ENCODE results near the gene HIF1AN. TPM values are rescaled to one million over a fixed set of nuclear protein-coding genes. Genes with fewer than 3 reads are reported as not detected.

The HIF1AN gene
- total RNA-seq, 1 experiment from 2014 or later: 71.2 TPM

- Mint-ChIP-seq H3K4me1 (ENCODE audit: low read depth, unreplicated experiment) (no peaks in the 10 kb centered on the region), H3K27me3 (ENCODE audit: insufficient read depth, unreplicated experiment) (no peaks in the 10 kb centered on the region), H3K4me3 (ENCODE audit: unreplicated experiment) (no peak overlapping the region), H3K9me3 (ENCODE audit: unreplicated experiment) (no peaks in the 10 kb centered on the region), H3K27ac (ENCODE audit: unreplicated experiment) (no peak overlapping the region), H3K36me3 (ENCODE audit: insufficient read depth, unreplicated experiment) (peaks cover 18% of the 10 kb centered on the region)
- Histone ChIP-seq H3K4me1 (no peaks in the 10 kb centered on the region), H3K9me3 (no peaks in the 10 kb centered on the region), H3K36me3 (ENCODE audit: control insufficient read depth, insufficient read depth, low read length) (peaks cover 5% of the 10 kb centered on the region), H3K27me3 (replicated peaks; ENCODE audit: control insufficient read depth, insufficient read depth, low read length) (no peaks in the 10 kb centered on the region), H3K4me3 (ENCODE audit: low read depth, low read length) (no peak overlapping the region)
- BruUV-seq (replicated peaks): no TSS peak
- intact Hi-C loops (cut with micrococcal nuclease; ENCODE audit: unreplicated experiment): no loop called here
- POLR2A ChIA-PET: interaction anchor here (0.6 to 0.8 kb wide), 2 partner anchors 13 to 790 kb away, joined by 4 to 5 read pairs; partner anchors contain the start of gene HIF1AN
- DNase-seq: no peak
- CTCF ChIA-PET: interaction anchor here (1.1 to 2.1 kb wide), 2 partner anchors 14 to 40 kb away, joined by 3 to 6 read pairs; no protein-coding TSS in a partner anchor
- no peak for TF ChIP-seq CTCF (IDR thresholded peaks at IDR 0.05; ENCODE audit: insufficient read depth in 1 of 2, low read depth in 1 of 2, low read length in 1 of 2, severe bottlenecking in 1 of 2, unreplicated experiment in 1 of 2)
Observed at GRCh38 chr10:100522107-100522801, 13.5 kb upstream of the HIF1AN start.

- Mint-ChIP-seq H3K9me3 (ENCODE audit: unreplicated experiment) (no peaks in the 10 kb centered on the region), H3K36me3 (ENCODE audit: insufficient read depth, unreplicated experiment) (peaks cover 18% of the 10 kb centered on the region), H3K4me1 (ENCODE audit: low read depth, unreplicated experiment) (no peaks in the 10 kb centered on the region), H3K27me3 (ENCODE audit: insufficient read depth, unreplicated experiment) (no peaks in the 10 kb centered on the region), H3K4me3 (ENCODE audit: unreplicated experiment) (no peak overlapping the region), H3K27ac (ENCODE audit: unreplicated experiment) (no peak overlapping the region)
- no peaks in the 10 kb centered on the region for H3K9me3 ChIP-seq
- no peaks in the 10 kb centered on the region for H3K27me3 ChIP-seq (replicated peaks; ENCODE audit: control insufficient read depth, insufficient read depth, low read length)
- no peaks in the 10 kb centered on the region for H3K4me1 ChIP-seq
- H3K4me3 ChIP-seq (ENCODE audit: low read depth, low read length): no peak overlapping the region
- intact Hi-C loops (cut with micrococcal nuclease; ENCODE audit: unreplicated experiment): no loop called here
- POLR2A ChIA-PET: no interaction called here
- CTCF ChIA-PET: interaction anchor here (1.1 to 2.1 kb wide), 2 partner anchors 14 to 41 kb away, joined by 3 to 6 read pairs; no protein-coding TSS in a partner anchor
- no peak for DNase-seq
- H3K36me3 ChIP-seq (ENCODE audit: control insufficient read depth, insufficient read depth, low read length): peaks cover 5% of the 10 kb centered on the region
- BruUV-seq (replicated peaks): no TSS peak
- no peak for TF ChIP-seq CTCF (IDR thresholded peaks at IDR 0.05; ENCODE audit: insufficient read depth in 1 of 2, low read depth in 1 of 2, low read length in 1 of 2, severe bottlenecking in 1 of 2, unreplicated experiment in 1 of 2)
Observed at GRCh38 chr10:100522945-100523344, 12.8 kb upstream of the HIF1AN start.

DNA sequence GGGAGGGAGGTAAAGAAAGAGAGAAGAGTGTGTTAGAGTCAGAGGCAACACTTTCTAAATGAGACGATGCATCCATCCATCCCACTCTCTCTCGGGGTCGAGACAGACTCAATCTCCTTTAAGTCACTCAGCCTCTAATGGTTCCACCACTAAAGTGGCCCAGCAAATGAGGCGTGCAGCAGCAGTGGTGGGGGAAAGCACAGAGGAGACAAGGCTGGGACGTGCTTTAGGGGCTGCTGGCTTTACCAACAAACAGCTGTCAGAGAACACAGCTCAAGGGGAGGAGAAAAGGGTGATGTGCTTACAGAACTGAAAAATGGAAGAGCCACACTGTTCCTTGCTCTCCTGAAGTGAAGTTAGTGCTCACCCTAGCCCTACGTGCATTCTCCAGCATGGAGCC, 11.5 kb upstream of the HIF1AN start:
- Histone ChIP-seq H3K4me1 (peaks cover 6% of the 10 kb centered on the region), H3K27me3 (replicated peaks; ENCODE audit: control insufficient read depth, insufficient read depth, low read length) (no peaks in the 10 kb centered on the region), H3K9me3 (no peaks in the 10 kb centered on the region), H3K4me3 (ENCODE audit: low read depth, low read length) (no peak overlapping the region), H3K36me3 (ENCODE audit: control insufficient read depth, insufficient read depth, low read length) (peaks cover 5% of the 10 kb centered on the region)
- Mint-ChIP-seq H3K9me3 (ENCODE audit: unreplicated experiment) (no peaks in the 10 kb centered on the region), H3K36me3 (ENCODE audit: insufficient read depth, unreplicated experiment) (peaks cover 19% of the 10 kb centered on the region), H3K27me3 (ENCODE audit: insufficient read depth, unreplicated experiment) (no peaks in the 10 kb centered on the region), H3K4me1 (ENCODE audit: low read depth, unreplicated experiment) (peaks cover 7% of the 10 kb centered on the region), H3K4me3 (ENCODE audit: unreplicated experiment) (no peak overlapping the region), H3K27ac (ENCODE audit: unreplicated experiment) (no peak overlapping the region)
- ChIA-PET POLR2A (interaction anchor here (1.1 kb wide), 1 partner anchor 11 kb away, joined by 6 read pairs; the partner anchor contains the start of gene HIF1AN), CTCF (interaction anchor here (1.6 kb wide), 1 partner anchor 12 kb away, joined by 4 read pairs; the partner anchor contains the start of gene HIF1AN)
- intact Hi-C loops (cut with micrococcal nuclease; ENCODE audit: unreplicated experiment): no loop called here
- no TSS peak for BruUV-seq (replicated peaks)
- no peak for DNase-seq
- TF ChIP-seq CTCF (IDR thresholded peaks at IDR 0.05; ENCODE audit: insufficient read depth in 1 of 2, low read depth in 1 of 2, low read length in 1 of 2, severe bottlenecking in 1 of 2, unreplicated experiment in 1 of 2): no peak
